Panc1 (cell line): Measurements from ENCODE around the gene IRF2BP1. TPM values are rescaled to one million over a fixed set of nuclear protein-coding genes. Genes with fewer than 3 reads are reported as not detected.

Experiments
- ATAC-seq: fragments of 200-7000 bp; cut with Tn5 transposase; 2 replicates; pipeline ENCODE4 v1.9.1; 2020; ENCODE audit warnings: mild to moderate bottlenecking, moderate library complexity
- BruUV-seq: library from RNA; stranded (reverse); fragments of 400-500 nt; replicated peaks from 2 replicates; lab custom pipeline; 2021; lab: Mats Ljungman, UMichigan
- CTCF ChIA-PET: fragments of 300-600 bp; sonication (Branson Sonifier 250); formaldehyde crosslinking; loops from one replicate; lab custom pipeline; 2022; ENCODE audit warnings: antibody characterized with exemption; lab: Charles Lee
- POLR2A ChIA-PET: fragments of 300-600 bp; sonication (Branson Sonifier 250); formaldehyde crosslinking; loops from one replicate; lab custom pipeline; 2022; ENCODE audit warnings: antibody characterized with exemption; lab: Charles Lee
- DNase-seq: peaks from one replicate; pipeline ENCODE4 v3.0.0-alpha.2; 2010; ENCODE audit warnings: low read depth, low spot score
- H3K27ac ChIP-seq: 2 replicates; pipeline ENCODE4 v1.5.1; 2011; ENCODE audit warnings: mild to moderate bottlenecking, low read length, inconsistent platforms
- H3K27me3 ChIP-seq: fragments of 200-500 bp; sonication (Bioruptor generic); 2 replicates; pipeline ENCODE4 v1.6.0; 2014; ENCODE audit warnings: low read length, inconsistent platforms; ENCODE audit not compliant: control insufficient read depth, insufficient read depth
- H3K36me3 ChIP-seq: fragments of 200-500 bp; sonication (Bioruptor generic); 2 replicates; pipeline ENCODE4 v1.5.1; 2014; ENCODE audit warnings: inconsistent platforms, mild to moderate bottlenecking, low read length, moderate library complexity; ENCODE audit not compliant: control insufficient read depth, insufficient read depth
- H3K4me1 ChIP-seq: 2 replicates; pipeline ENCODE4 v1.5.1; 2011; ENCODE audit warnings: inconsistent platforms, mild to moderate bottlenecking, low read length, moderate library complexity; ENCODE audit not compliant: control insufficient read depth, insufficient read depth
- H3K4me3 ChIP-seq, 2 experiments: 2 replicates each; pipeline ENCODE4 v1.5.1; 2011 to 2012; ENCODE audit warnings: low read depth in 2 of 2, low read length in 2 of 2, mild to moderate bottlenecking in 2 of 2, inconsistent platforms in 1 of 2, moderate library complexity in 1 of 2
- H3K9me3 ChIP-seq: fragments of 200-500 bp; sonication (Bioruptor generic); 2 replicates; pipeline ENCODE4 v1.5.1; 2014; ENCODE audit warnings: low read depth, mild to moderate bottlenecking, inconsistent platforms, low read length, moderate library complexity; ENCODE audit not compliant: control insufficient read depth, insufficient read depth
- CTCF ChIP-seq: fragments of 450-650 bp; IDR thresholded peaks from 2 replicates; pipeline ENCODE4 v1.5.1; 2017; ENCODE audit warnings: mild to moderate bottlenecking
- POLR2AphosphoS5 ChIP-seq: IDR thresholded peaks from 2 replicates; pipeline ENCODE4 v1.6.1; 2012; ENCODE audit warnings: mild to moderate bottlenecking, low read depth, low read length, moderate library complexity
- REST ChIP-seq, 2 experiments: IDR thresholded peaks; 2 replicates each; pipeline ENCODE4 v1.6.1; 2011 to 2012; ENCODE audit warnings: low read depth in 2 of 2, control low read depth in 1 of 2, low read length in 1 of 2, mild to moderate bottlenecking in 1 of 2, moderate library complexity in 1 of 2; ENCODE audit not compliant: insufficient read depth in 1 of 2
- SIN3A ChIP-seq: IDR thresholded peaks from 2 replicates; pipeline ENCODE4 v1.6.1; 2012; ENCODE audit warnings: low read depth, mild to moderate bottlenecking, low read length, moderate library complexity, borderline replicate concordance; ENCODE audit not compliant: insufficient read depth
- TCF7L2 ChIP-seq: IDR thresholded peaks from 2 replicates; pipeline ENCODE4 v1.6.1; 2011; ENCODE audit warnings: mild to moderate bottlenecking, low read depth, low read length, inconsistent platforms
- in situ Hi-C: cut with HindIII; loops from 2 replicates; pipeline ENCODE4 v1.10.0; 2016; ENCODE audit warnings: low sequenced_read_pairs, low pct_unique_long_range_greater_than_20kb
- intact Hi-C: fragments of 100-400 bp; cut with micrococcal nuclease; formaldehyde crosslinking; loops from one replicate; pipeline ENCODE4 v1.10.0; 2022; ENCODE audit not compliant: unreplicated experiment
- total RNA-seq: library from RNA; stranded (reverse); gene quantifications from one replicate; pipeline ENCODE4 v1.2.1, GENCODE V29; 2021; ENCODE audit not compliant: unreplicated experiment

The IRF2BP1 gene
- total RNA-seq, 1 experiment from 2014 or later = 21.9 TPM

GRCh38 chr19:45847663-45848062 is 38.3 kb downstream of the IRF2BP1 start:
- no peak overlapping the region for H3K4me3 ChIP-seq
- H3K36me3 ChIP-seq = peaks cover 16% of the 10 kb centered on the region
- ATAC-seq (no peak), DNase-seq (no peak)
- intact Hi-C loops = no loop called here
- H3K4me1 ChIP-seq = no peaks in the 10 kb centered on the region
- CTCF ChIA-PET = no interaction called here
- in situ Hi-C loops = no loop called here
- no peak overlapping the region for H3K27ac ChIP-seq
- no peaks in the 10 kb centered on the region for H3K9me3 ChIP-seq
- H3K27me3 ChIP-seq = no peaks in the 10 kb centered on the region
- TF ChIP-seq TCF7L2 = no peak
- no peak for TF ChIP-seq CTCF
- no peak for TF ChIP-seq POLR2AphosphoS5
- TF ChIP-seq REST (IDR thresholded peaks at IDR 0.05; ENCODE audit: insufficient read depth in 1 of 2, low read depth in 2 of 2, low read length in 1 of 2) = no peak
- TF ChIP-seq SIN3A = no peak
- POLR2A ChIA-PET = no interaction called here
- BruUV-seq = no TSS peak

DNA sequence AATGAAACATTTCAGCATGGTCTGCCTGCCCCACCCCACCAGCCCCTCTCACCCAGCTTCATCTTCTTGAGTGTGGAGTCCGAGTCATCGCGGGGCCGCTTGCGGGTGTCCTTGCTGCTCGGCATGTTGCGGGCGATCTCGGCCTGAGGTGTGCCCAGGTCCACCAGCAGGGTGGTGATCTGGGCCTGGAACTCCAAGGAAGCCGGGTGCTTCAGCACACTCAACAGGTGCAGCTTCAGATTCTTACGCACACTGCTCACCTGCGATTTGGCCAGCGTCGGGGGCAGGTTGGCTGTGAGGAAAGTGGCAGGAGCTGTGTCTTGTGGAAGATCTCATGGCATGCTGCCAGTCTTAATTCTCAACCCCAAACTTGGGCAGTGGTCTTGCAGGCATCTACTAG is 43.7 kb downstream of the IRF2BP1 start:
- POLR2A ChIA-PET = interaction anchor here (0.5 kb wide), 1 partner anchor 24 kb away, joined by 3 read pairs; no protein-coding TSS in a partner anchor
- Histone ChIP-seq H3K9me3 (no peaks in the 10 kb centered on the region), H3K4me3 (no peak overlapping the region), H3K4me1 (no peaks in the 10 kb centered on the region), H3K36me3 (peaks cover 9% of the 10 kb centered on the region), H3K27me3 (no peaks in the 10 kb centered on the region), H3K27ac (no peak overlapping the region)
- CTCF ChIA-PET = interaction anchor here (0.9 kb wide), 1 partner anchor 25 kb away, joined by 5 read pairs; no protein-coding TSS in a partner anchor
- no peak for ATAC-seq
- intact Hi-C loops (no loop called here), in situ Hi-C loops (no loop called here)
- TF ChIP-seq CTCF (no peak), POLR2AphosphoS5 (no peak), SIN3A (no peak), TCF7L2 (no peak), REST (IDR thresholded peaks at IDR 0.05; ENCODE audit: insufficient read depth in 1 of 2, low read depth in 2 of 2, low read length in 1 of 2) (no peak)
- BruUV-seq = no TSS peak
- no peak for DNase-seq
